HepG2 (cell line): ENCODE results near the gene HSF4. TPM values are rescaled to one million over a fixed set of nuclear protein-coding genes. Genes with fewer than 3 reads are reported as not detected.

Experiments
- BRD4 ChIP-seq: sonication (generic); formaldehyde crosslinking; IDR thresholded peaks from 2 replicates; pipeline ENCODE4 v1.4.0; 2020; ENCODE audit warnings: missing genetic modification reagents
- FOXO4 ChIP-seq: sonication (generic); formaldehyde crosslinking; conservative IDR thresholded peaks from 2 replicates; pipeline ENCODE4 v1.8.1; 2023; ENCODE audit warnings: missing genetic modification reagents
- HINFP ChIP-seq: sonication (generic); formaldehyde crosslinking; IDR thresholded peaks from 2 replicates; pipeline ENCODE4 v1.4.0; 2020; ENCODE audit warnings: low read depth, mild to moderate bottlenecking, missing genetic modification reagents
- HNF4A ChIP-seq: sonication (generic); formaldehyde crosslinking; IDR thresholded peaks from 2 replicates; pipeline ENCODE4 v1.4.0; 2020; ENCODE audit warnings: missing genetic modification reagents
- IKZF5 ChIP-seq: IDR thresholded peaks from 2 replicates; pipeline ENCODE4 v1.6.1; 2018; ENCODE audit warnings: missing genetic modification reagents, mild to moderate bottlenecking, missing compliant biosample characterization
- KDM5A ChIP-seq: fragments of 200-600 bp; sonication (generic); IDR thresholded peaks from 2 replicates; pipeline ENCODE4 v1.7.0; 2018; ENCODE audit warnings: antibody characterized with exemption, mild to moderate bottlenecking, low read length, borderline replicate concordance
- KIAA2018 ChIP-seq: sonication (generic); formaldehyde crosslinking; IDR thresholded peaks from 2 replicates; pipeline ENCODE4 v1.5.0; 2020; ENCODE audit warnings: mild to moderate bottlenecking, missing genetic modification reagents, borderline replicate concordance
- MBNL3 ChIP-seq: fragments of 250-450 bp; sonication (Bioruptor Pico); conservative IDR thresholded peaks from 2 replicates; pipeline ENCODE4 v1.8.0; 2022; ENCODE audit warnings: mild to moderate bottlenecking, inconsistent platforms
- ZNF276 ChIP-seq: sonication (generic); formaldehyde crosslinking; IDR thresholded peaks from 2 replicates; pipeline ENCODE4 v1.4.0; 2020; ENCODE audit warnings: mild to moderate bottlenecking, low read depth, missing genetic modification reagents
- ZNF672 ChIP-seq: sonication (generic); formaldehyde crosslinking; IDR thresholded peaks from 2 replicates; pipeline ENCODE4 v1.8.1; 2022; ENCODE audit warnings: missing genetic modification reagents
- polyA plus RNA-seq, 8 experiments: library from polyadenylated mRNA; depleted of rRNA in 3 of 8; stranded (reverse) in 7 of 8; unstranded in 1 of 8; fragments of >200 nt; fragmentation: Illumina TruSeq in 4 of 8; extraction: Trizol in 4 of 8; gene quantifications; 2 replicates each; pipeline versions ENCODE4 v1.2.1 to v1.2.3, GENCODE V29; 2011 to 2016; ENCODE audit warnings: low read depth in 4 of 8, missing spikeins in 1 of 8, mixed read lengths in 1 of 8; ENCODE audit not compliant: insufficient read depth in 1 of 8
- total RNA-seq, 5 experiments: library from RNA; depleted of rRNA; stranded (reverse); fragments of >200 nt; fragmentation: Illumina TruSeq; extraction: Trizol; gene quantifications; 2 replicates each; pipeline ENCODE4 v1.2.3, GENCODE V29; 2016; ENCODE audit warnings: low read depth in 1 of 5
- TF ChIP-seq, protein P1 (sequence below): sonication (generic); formaldehyde crosslinking; IDR thresholded peaks from 2 replicates; pipeline ENCODE4 v1.5.1; 2020; ENCODE audit warnings: mild to moderate bottlenecking, moderate library complexity, missing genetic modification reagents

HSF4 gene
- total and polyA plus RNA-seq, 2 of the 13 experiments (the other 11 are each of a cell fraction or from before 2014, with no cell fraction given), result 3.5 to 16.9 TPM

GRCh38 chr16:67170168-67170948 is 5.8 kb downstream of the HSF4 start, which contains the start of gene NOL3 (continued):
- TF ChIP-seq KDM5A (peak; percentile 41; the same call in 1 of the 2 replicates), MBNL3 (CRISPR knock-in tag) (no peak), ZNF672 (CRISPR knock-in tag) (no peak), ZNF276 (CRISPR knock-in tag) (no peak), BRD4 (CRISPR knock-in tag) (0 out of 2 replicates have a peak, but pooled peaks have one; percentile 47), IKZF5 (CRISPR knock-in tag) (peak; percentile 43; the same call in 1 of the 2 replicates), HINFP (CRISPR knock-in tag) (no peak), KIAA2018 (CRISPR knock-in tag) (no peak), FOXO4 (CRISPR knock-in tag) (no peak), HNF4A (CRISPR knock-in tag) (no peak)
- TF ChIP-seq, protein P1, sequence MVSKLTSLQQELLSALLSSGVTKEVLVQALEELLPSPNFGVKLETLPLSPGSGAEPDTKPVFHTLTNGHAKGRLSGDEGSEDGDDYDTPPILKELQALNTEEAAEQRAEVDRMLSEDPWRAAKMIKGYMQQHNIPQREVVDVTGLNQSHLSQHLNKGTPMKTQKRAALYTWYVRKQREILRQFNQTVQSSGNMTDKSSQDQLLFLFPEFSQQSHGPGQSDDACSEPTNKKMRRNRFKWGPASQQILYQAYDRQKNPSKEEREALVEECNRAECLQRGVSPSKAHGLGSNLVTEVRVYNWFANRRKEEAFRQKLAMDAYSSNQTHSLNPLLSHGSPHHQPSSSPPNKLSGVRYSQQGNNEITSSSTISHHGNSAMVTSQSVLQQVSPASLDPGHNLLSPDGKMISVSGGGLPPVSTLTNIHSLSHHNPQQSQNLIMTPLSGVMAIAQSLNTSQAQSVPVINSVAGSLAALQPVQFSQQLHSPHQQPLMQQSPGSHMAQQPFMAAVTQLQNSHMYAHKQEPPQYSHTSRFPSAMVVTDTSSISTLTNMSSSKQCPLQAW (CRISPR knock-in tag), result peak; percentile 80
